Myocyte (in vitro differentiated cells): ENCODE results near the gene PCGF5. TPM values are rescaled to one million over a fixed set of nuclear protein-coding genes. Genes with fewer than 3 reads are reported as not detected.
"Not testable (repeated sequence)": the region's sequence is repeated elsewhere in the genome, so short reads cannot be mapped to it uniquely, and the experiment has no call there.

ENCODE experiments used
- DNase-seq: peaks from one replicate; pipeline ENCODE4 v3.0.0-alpha.2; 2012; ENCODE audit warnings: low read depth
- total RNA-seq: library from RNA; depleted of rRNA; stranded (reverse); fragments of >200 nt; gene quantifications from 2 replicates; pipeline ENCODE4 v1.2.3, GENCODE V29; 2014

Gene PCGF5
- total RNA-seq, 1 donor from 2014 or later = 28.9 TPM

DNA sequence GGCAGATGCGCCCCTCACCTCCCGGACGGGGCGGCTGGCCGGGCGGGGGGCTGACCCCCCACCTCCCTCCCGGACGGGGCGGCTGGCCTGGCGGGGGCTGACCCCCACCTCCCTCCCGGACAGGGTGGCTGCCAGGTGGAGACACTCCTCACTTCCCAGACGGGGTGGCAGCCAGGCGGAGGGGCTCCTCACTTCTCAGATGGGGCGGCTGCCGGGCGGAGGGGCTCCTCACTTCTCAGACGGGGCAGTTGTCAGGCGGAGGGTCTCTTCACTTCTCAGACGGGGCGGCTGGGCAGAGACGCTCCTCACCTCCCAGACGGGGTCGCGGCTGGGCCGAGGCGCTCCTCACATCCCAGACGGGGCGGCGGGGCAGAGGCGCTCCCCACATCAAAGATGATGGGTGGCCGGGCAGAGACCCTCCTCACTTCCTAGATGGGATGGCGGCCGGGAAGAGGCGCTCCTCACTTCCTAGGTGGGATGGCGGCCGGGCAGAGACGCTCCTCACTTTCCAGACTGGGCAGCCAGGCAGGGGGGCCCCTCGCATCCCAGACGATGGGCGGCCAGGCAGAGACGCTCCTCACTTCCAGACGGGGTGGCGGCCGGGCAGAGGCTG lies 102.9 kb downstream of the PCGF5 start:
- DNase-seq = not testable (repeated sequence)

DNA sequence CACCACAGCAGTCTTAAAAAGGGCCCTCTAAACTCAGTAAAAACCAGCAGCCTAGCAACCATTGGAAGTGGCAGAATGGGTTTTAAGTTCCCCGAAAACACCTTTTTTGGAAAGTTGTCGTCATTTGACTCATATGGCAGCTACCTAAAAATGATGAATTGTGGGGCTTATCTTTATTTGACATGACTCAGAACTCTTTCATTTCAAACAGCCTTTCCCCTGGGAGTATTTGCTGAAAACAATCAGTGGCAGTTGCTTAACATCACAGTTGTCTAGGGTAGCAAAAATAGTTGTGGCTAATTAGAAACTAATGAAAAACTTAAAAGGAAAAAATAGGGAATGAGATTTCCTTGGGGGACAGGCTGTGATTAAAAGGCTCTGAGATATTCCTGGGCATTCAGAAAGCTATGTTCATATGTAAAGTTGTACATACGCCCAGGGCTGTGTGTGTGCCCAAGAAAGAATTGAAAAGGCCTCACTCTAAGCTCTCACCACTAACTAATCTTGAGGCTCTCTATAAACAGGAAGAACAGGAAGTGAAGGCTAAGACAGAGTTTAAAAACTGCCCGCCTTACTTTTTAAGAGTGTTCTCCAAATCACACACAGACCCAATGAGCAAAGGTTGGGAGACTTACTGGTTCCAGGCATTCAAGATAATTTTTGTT lies 108.0 kb downstream of the PCGF5 start:
- DNase-seq = no peak

Other genes starting within 250 kb of the PCGF5 start
- 11.4 and 11.8 TPM in 2 replicates for gene HECTD2, start 189.7 kb downstream of the PCGF5 start, total RNA-seq